Right lobe of liver (tissue), 4 donors: ENCODE results near the gene VRK2.
"Not testable (repeated sequence)": the region's sequence is repeated elsewhere in the genome, so short reads cannot be mapped to it uniquely, and the experiment has no call there.

ENCODE experiments used
- POLR2A ChIP-seq: fragments of 450-650 bp; IDR thresholded peaks from one replicate; pipeline ENCODE4 v1.6.1; 2017; ENCODE audit warnings: antibody characterized with exemption, mild to moderate bottlenecking
- TF ChIP-seq, protein P1 (sequence below), 4 donors: fragments of 200-600 bp in 3 of 4; fragments of 450-650 bp in 1 of 4; IDR thresholded peaks; one replicate each; pipeline versions ENCODE4 v1.5.1 to v1.8.0; 2016 to 2022; ENCODE audit warnings: antibody characterized with exemption in 4 of 4, mild to moderate bottlenecking in 2 of 4
- donor health status: DM: no; HTN: no; CAD: no.
- donor health status: DM: no; HTN: no; CAD: no.
- donor health status: DM: no; HTN: yes; CAD: no.

DNA sequence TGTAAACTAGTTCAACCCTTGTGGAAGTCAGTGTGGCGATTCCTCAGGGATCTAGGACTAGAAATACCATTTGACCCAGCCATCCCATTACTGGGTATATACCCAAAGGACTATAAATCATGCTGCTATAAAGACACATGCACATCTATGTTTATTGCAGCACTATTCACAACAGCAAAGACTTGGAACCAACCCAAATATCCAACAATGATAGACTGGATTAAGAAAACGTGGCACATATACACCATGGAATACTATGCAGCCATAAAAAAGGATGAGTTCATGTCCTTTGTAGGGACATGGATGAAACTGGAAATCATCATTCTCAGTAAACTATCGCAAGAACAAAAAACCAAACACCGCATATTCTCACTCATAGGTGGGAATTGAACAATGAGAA lies 130.6 kb downstream of the VRK2 start:
- TF ChIP-seq, protein P1, sequence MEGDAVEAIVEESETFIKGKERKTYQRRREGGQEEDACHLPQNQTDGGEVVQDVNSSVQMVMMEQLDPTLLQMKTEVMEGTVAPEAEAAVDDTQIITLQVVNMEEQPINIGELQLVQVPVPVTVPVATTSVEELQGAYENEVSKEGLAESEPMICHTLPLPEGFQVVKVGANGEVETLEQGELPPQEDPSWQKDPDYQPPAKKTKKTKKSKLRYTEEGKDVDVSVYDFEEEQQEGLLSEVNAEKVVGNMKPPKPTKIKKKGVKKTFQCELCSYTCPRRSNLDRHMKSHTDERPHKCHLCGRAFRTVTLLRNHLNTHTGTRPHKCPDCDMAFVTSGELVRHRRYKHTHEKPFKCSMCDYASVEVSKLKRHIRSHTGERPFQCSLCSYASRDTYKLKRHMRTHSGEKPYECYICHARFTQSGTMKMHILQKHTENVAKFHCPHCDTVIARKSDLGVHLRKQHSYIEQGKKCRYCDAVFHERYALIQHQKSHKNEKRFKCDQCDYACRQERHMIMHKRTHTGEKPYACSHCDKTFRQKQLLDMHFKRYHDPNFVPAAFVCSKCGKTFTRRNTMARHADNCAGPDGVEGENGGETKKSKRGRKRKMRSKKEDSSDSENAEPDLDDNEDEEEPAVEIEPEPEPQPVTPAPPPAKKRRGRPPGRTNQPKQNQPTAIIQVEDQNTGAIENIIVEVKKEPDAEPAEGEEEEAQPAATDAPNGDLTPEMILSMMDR (IDR thresholded peaks at IDR 0.05): not testable (repeated sequence)
- TF ChIP-seq POLR2A: not testable (repeated sequence)
